K562 (cell line): ENCODE measurements around the gene CISD3. TPM values are rescaled to one million over a fixed set of nuclear protein-coding genes. Genes with fewer than 3 reads are reported as not detected.

Source experiments
- CBX5 ChIP-seq: IDR thresholded peaks from 2 replicates; pipeline ENCODE4 v1.6.1; 2014; ENCODE audit warnings: low read depth, borderline replicate concordance
- CXXC5 ChIP-seq: fragments of 250-450 bp; sonication (Bioruptor Pico); IDR thresholded peaks from 2 replicates; pipeline ENCODE4 v1.8.0; 2022; ENCODE audit warnings: inconsistent platforms, mild to moderate bottlenecking, moderate library complexity
- DPF2 ChIP-seq: fragments of 450-650 bp; IDR thresholded peaks from 2 replicates; pipeline ENCODE4 v1.6.1; 2016
- KLF1 ChIP-seq: fragments of 450-650 bp; IDR thresholded peaks from 2 replicates; pipeline ENCODE4 v1.6.1; 2016; ENCODE audit warnings: missing genetic modification characterization, missing compliant biosample characterization
- NR4A1 ChIP-seq, 2 experiments: fragments of 250-450 bp in 1 of 2; fragments of 450-650 bp in 1 of 2; sonication (Bioruptor Pico) in 1 of 2; IDR thresholded peaks; 2 replicates each; pipeline versions ENCODE4 v1.4.0 to v1.6.1; 2016 to 2020; ENCODE audit warnings: mild to moderate bottlenecking in 2 of 2, missing compliant biosample characterization in 1 of 2, missing genetic modification characterization in 1 of 2, moderate library complexity in 1 of 2
- POLR2H ChIP-seq: IDR thresholded peaks from 2 replicates; pipeline ENCODE4 v1.6.1; 2016; ENCODE audit warnings: missing genetic modification characterization, low read depth, mild to moderate bottlenecking, control low read depth, missing compliant biosample characterization, moderate library complexity
- SP1 ChIP-seq: sonication (generic); formaldehyde crosslinking; IDR thresholded peaks from 2 replicates; pipeline ENCODE4 v1.8.1; 2022; ENCODE audit warnings: mild to moderate bottlenecking, missing genetic modification reagents
- UBTF ChIP-seq, 2 experiments: IDR thresholded peaks; 2 replicates each; pipeline ENCODE4 v1.6.1; 2012; ENCODE audit warnings: improper control_type of control experiment in 2 of 2, low read depth in 2 of 2, low read length in 2 of 2, borderline replicate concordance in 1 of 2
- XRCC3 ChIP-seq: fragments of 450-650 bp; IDR thresholded peaks from 2 replicates; pipeline ENCODE4 v1.6.1; 2017; ENCODE audit warnings: mild to moderate bottlenecking, moderate library complexity
- ZNF518B ChIP-seq: fragments of 250-450 bp; sonication (Bioruptor Pico); IDR thresholded peaks from 2 replicates; pipeline ENCODE4 v1.5.0; 2021; ENCODE audit warnings: mild to moderate bottlenecking, moderate library complexity
- polyA plus RNA-seq, 8 experiments: library from polyadenylated mRNA; depleted of rRNA in 4 of 8; stranded (reverse) in 5 of 8; unstranded in 3 of 8; fragments of >200 nt; fragmentation: Nextera tagmentation in 2 of 8; fragmentation: Illumina TruSeq in 1 of 8; extraction: Ambion mirVana in 2 of 8; extraction: Trizol in 1 of 8; gene quantifications; 2 replicates each; pipeline versions ENCODE4 v1.2.1 to v1.2.3, GENCODE V29; 2011 to 2014; ENCODE audit warnings: inconsistent platforms in 1 of 8, missing spikeins in 1 of 8
- total RNA-seq, 7 experiments: library from RNA; depleted of rRNA in 6 of 7; stranded (reverse); fragments of >200 nt in 6 of 7; fragmentation: Illumina TruSeq in 2 of 7; extraction: Trizol in 2 of 7; gene quantifications; 2 replicates each; pipeline versions ENCODE4 v1.2.1 to v1.2.3, GENCODE V29; 2011 to 2021; ENCODE audit warnings: low replicate concordance in 1 of 7
- TF ChIP-seq, protein P1 (sequence below): fragments of 200-400 bp; formaldehyde crosslinking; IDR thresholded peaks from 2 replicates; pipeline ENCODE4 v1.6.1; 2017; ENCODE audit warnings: mild to moderate bottlenecking, low read depth, low read length, moderate library complexity
- TF ChIP-seq, protein P2 (sequence below): fragments of 450-650 bp; IDR thresholded peaks from 2 replicates; pipeline ENCODE4 v1.6.1; 2017; ENCODE audit warnings: antibody characterized with exemption, mild to moderate bottlenecking

CISD3 gene
- total and polyA plus RNA-seq, 9 of the 15 experiments (the other 6 are each of a cell fraction or from before 2014, with no cell fraction given): 5.0 to 60.7 (median 15.7) TPM

DNA sequence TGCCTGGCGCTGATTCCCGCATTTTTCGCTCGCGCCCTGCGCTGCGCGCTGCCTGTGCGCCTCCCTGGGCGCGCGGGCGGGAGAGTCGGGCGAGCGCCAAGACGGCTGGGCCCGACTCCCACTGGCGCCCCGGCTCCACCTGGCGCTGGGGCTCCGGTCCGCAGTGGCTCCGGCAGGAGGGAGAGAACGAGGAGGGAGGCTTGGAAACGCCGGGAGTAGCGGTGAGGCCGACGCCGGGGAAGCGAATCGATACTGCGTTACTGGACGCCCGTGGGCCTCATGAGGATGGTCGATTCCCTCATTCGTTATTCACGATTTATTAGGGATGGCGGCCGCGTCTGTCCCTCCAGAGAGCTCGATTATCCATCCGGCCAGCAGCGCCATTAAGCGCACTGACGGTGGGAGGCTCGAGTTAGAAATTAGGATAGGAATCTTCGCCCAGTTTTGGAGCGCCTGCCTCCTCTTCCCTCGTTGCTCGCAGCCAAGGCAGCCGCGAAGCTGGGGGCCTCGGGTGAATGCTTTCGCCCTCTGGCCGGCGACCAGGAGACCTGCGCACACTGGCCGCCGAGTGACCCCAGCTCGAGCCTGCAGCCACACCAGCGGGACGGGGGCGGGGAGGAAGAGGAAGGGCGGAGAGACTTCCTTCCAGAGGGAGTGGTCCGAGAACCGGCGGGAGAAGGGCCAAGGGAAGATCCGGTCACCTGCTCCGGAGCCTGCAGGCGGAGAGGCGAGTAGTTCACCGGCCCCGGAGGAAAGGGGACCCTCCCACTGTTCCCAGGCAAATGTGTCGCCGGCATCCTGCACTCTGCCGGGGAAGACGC is 19.3 kb downstream of the CISD3 start (continued):
- TF ChIP-seq, protein P1, sequence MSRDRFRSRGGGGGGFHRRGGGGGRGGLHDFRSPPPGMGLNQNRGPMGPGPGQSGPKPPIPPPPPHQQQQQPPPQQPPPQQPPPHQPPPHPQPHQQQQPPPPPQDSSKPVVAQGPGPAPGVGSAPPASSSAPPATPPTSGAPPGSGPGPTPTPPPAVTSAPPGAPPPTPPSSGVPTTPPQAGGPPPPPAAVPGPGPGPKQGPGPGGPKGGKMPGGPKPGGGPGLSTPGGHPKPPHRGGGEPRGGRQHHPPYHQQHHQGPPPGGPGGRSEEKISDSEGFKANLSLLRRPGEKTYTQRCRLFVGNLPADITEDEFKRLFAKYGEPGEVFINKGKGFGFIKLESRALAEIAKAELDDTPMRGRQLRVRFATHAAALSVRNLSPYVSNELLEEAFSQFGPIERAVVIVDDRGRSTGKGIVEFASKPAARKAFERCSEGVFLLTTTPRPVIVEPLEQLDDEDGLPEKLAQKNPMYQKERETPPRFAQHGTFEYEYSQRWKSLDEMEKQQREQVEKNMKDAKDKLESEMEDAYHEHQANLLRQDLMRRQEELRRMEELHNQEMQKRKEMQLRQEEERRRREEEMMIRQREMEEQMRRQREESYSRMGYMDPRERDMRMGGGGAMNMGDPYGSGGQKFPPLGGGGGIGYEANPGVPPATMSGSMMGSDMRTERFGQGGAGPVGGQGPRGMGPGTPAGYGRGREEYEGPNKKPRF: no peak
- TF ChIP-seq UBTF (IDR thresholded peaks at IDR 0.05; ENCODE audit: borderline replicate concordance in 1 of 2, low read depth in 2 of 2, low read length in 2 of 2) (peak; percentile 80 to 91), KLF1 (tag) (peak; percentile 12; the same call in 1 of the 2 replicates), DPF2 (no peak), ZNF518B (no peak), XRCC3 (no peak), CBX5 (no peak), CXXC5 (peak; percentile 32; the same call in 1 of the 2 replicates), NR4A1 (CRISPR knock-in tag; IDR thresholded peaks at IDR 0.05) (no peak), NR4A1 (tag; IDR thresholded peaks at IDR 0.05) (no peak), POLR2H (peak; percentile 93), SP1 (0 out of 2 replicates have a peak, but pooled peaks have one; percentile 20)
- TF ChIP-seq, protein P2, sequence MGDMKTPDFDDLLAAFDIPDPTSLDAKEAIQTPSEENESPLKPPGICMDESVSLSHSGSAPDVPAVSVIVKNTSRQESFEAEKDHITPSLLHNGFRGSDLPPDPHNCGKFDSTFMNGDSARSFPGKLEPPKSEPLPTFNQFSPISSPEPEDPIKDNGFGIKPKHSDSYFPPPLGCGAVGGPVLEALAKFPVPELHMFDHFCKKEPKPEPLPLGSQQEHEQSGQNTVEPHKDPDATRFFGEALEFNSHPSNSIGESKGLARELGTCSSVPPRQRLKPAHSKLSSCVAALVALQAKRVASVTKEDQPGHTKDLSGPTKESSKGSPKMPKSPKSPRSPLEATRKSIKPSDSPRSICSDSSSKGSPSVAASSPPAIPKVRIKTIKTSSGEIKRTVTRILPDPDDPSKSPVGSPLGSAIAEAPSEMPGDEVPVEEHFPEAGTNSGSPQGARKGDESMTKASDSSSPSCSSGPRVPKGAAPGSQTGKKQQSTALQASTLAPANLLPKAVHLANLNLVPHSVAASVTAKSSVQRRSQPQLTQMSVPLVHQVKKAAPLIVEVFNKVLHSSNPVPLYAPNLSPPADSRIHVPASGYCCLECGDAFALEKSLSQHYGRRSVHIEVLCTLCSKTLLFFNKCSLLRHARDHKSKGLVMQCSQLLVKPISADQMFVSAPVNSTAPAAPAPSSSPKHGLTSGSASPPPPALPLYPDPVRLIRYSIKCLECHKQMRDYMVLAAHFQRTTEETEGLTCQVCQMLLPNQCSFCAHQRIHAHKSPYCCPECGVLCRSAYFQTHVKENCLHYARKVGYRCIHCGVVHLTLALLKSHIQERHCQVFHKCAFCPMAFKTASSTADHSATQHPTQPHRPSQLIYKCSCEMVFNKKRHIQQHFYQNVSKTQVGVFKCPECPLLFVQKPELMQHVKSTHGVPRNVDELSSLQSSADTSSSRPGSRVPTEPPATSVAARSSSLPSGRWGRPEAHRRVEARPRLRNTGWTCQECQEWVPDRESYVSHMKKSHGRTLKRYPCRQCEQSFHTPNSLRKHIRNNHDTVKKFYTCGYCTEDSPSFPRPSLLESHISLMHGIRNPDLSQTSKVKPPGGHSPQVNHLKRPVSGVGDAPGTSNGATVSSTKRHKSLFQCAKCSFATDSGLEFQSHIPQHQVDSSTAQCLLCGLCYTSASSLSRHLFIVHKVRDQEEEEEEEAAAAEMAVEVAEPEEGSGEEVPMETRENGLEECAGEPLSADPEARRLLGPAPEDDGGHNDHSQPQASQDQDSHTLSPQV: peak; percentile 73; the same call in 1 of the 2 replicates
